ENCODE measurements around the gene CELF6.

Gene CELF6

DNA sequence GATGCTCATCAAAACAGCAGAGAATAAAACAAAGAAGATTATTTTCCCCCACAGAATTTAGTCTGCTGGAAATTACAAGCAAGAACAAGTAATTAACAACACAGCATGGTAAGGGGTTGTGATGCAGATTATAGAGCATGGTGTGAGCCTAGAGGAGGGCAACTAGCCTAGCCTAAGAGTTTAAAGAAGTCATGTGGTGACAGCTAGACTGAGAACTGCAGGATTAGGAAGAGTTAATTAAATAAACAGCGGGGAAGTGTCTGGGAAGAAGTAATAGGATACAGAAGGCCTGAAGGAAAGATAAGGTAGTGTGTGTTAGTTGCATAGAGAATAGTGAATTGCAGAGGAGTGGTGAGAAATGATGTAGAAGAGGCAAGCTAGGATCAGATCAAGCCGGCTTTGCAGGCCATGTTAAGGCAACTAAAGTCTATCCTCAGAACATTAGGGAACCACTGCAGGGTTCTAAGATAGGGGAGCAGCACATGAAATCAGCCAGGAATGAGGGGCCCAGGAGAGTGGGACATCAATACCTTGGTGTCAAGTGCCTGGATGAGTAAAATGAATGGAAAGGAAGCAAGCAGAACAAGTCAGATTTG, 77.1 kb downstream of the CELF6 start:
- no peak for DNase-seq (ENCODE audit: low read depth)
- TF ChIP-seq, protein P1, sequence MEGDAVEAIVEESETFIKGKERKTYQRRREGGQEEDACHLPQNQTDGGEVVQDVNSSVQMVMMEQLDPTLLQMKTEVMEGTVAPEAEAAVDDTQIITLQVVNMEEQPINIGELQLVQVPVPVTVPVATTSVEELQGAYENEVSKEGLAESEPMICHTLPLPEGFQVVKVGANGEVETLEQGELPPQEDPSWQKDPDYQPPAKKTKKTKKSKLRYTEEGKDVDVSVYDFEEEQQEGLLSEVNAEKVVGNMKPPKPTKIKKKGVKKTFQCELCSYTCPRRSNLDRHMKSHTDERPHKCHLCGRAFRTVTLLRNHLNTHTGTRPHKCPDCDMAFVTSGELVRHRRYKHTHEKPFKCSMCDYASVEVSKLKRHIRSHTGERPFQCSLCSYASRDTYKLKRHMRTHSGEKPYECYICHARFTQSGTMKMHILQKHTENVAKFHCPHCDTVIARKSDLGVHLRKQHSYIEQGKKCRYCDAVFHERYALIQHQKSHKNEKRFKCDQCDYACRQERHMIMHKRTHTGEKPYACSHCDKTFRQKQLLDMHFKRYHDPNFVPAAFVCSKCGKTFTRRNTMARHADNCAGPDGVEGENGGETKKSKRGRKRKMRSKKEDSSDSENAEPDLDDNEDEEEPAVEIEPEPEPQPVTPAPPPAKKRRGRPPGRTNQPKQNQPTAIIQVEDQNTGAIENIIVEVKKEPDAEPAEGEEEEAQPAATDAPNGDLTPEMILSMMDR (IDR thresholded peaks at IDR 0.05; ENCODE audit: control insufficient read depth, insufficient read depth, low read depth, low read length, missing control alignments), result no peak
- H3K4me3 ChIP-seq (ENCODE audit: control insufficient read depth, low read depth, low read length), result no peak overlapping the region

DNA sequence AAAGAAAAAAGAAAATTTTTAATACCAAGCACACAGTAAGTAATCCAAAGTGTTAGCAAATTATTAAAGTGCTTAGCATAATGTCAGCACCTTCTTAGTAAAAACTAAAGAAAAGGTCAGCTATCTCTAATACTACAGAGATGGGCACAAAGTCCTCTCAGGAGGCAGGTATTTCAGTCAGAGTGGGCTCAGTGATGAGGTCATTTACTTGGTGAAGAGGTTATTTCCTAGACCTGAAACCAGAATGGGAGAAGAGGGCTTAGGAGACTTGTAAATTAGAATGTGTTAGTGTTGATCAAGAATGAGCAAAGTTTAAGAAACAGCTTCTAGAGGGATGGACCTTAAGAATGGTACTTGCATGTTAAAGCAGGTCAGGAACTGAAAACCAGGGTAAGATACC, 80.3 kb downstream of the CELF6 start:
- DNase-seq (ENCODE audit: low read depth), result no peak
- no peak overlapping the region for H3K4me3 ChIP-seq (ENCODE audit: control insufficient read depth, low read depth, low read length)
- TF ChIP-seq, protein P1 (IDR thresholded peaks at IDR 0.05; ENCODE audit: control insufficient read depth, insufficient read depth, low read depth, low read length, missing control alignments), result no peak

DNA sequence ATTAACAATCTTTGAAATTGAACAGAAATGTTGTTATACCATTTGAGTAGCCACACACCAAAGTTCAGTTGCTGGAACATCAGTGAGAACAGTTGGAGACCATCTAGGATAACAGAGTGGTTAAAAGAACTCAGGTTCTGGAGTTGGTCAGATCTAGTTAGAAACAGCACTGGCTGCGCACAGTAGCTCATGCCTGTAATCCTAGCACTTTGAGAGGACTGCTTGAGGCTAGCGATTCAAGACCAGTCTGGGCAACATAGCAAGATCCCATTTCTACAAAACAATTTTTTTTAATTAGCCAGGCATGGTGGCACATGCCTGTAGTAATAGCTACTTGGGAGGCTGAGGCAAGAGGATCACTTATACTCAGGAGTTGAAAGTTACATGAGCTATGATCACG, 81.4 kb downstream of the CELF6 start:
- TF ChIP-seq, protein P1 (IDR thresholded peaks at IDR 0.05; ENCODE audit: control insufficient read depth, insufficient read depth, low read depth, low read length, missing control alignments), result no peak

DNA sequence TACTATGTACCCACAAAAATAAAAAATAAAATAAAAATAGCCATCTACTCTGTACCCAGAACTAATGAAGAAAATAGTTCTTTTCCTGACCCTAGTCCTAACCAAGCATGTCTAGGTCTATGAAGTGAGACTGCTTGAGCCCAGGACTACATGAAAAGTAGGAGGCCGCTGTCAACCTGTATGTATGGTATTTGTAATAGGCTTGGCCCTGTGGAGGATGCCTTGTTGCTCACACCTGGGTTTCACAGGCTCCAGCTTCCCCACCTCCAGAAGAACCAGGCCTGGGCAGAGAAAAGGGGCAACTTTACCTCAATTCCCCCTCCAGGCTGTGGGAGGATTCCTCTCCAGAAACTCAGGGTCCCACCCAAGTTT, 82.1 kb downstream of the CELF6 start:
- DNase-seq (ENCODE audit: low read depth), result no peak
- H3K4me3 ChIP-seq (ENCODE audit: control insufficient read depth, low read depth, low read length), result no peak overlapping the region
- TF ChIP-seq, protein P1 (IDR thresholded peaks at IDR 0.05; ENCODE audit: control insufficient read depth, insufficient read depth, low read depth, low read length, missing control alignments), result no peak

More for the DNA sequence above, 81.4 kb downstream of the CELF6 start:
- H3K4me3 ChIP-seq (ENCODE audit: control insufficient read depth, low read depth, low read length), result no peak overlapping the region
- DNase-seq (ENCODE audit: low read depth), result no peak

DNA sequence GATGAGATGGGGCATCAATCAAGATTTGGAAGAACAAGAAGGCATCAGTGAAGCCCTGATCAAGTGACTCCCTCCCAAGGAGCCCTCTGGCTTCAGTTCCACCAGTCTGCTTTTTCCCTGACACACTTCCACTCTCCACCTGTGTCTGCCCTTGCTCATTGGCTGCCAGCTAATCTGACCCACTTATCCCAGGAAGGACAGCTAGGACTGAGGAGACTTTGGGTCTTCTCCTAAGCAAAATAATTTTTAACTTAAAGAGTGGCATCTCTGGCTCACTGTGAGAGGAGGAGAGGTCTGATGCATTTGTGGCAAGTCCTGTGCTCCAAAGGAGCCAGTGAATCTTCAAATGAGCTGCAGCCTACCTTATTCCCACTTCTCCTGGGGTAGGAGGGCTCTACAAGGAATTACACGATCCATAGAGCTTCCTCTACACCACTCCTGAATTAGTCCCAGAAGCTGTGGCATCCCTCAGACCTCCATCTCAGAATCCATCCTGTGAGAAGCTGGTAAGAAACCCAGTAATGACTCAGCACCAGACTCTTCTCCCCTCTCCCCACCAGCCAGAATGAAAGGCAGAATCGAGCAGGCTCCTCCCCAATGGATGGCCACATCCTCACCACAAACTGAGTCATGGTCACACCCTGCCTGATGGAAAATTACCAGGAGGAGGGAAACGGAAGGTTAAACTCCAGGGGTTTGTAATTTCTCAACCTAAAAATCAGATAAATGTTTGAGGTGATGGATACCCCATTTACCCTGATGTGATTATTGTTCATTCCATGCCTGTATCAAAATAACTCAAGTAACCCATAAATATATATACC, 82.7 kb downstream of the CELF6 start:
- peak overlapping the region; percentile 22 for H3K4me3 ChIP-seq (ENCODE audit: control insufficient read depth, low read depth, low read length)
- DNase-seq (ENCODE audit: low read depth), result peak; percentile 93
- TF ChIP-seq, protein P1 (IDR thresholded peaks at IDR 0.05; ENCODE audit: control insufficient read depth, insufficient read depth, low read depth, low read length, missing control alignments), result no peak

DNA sequence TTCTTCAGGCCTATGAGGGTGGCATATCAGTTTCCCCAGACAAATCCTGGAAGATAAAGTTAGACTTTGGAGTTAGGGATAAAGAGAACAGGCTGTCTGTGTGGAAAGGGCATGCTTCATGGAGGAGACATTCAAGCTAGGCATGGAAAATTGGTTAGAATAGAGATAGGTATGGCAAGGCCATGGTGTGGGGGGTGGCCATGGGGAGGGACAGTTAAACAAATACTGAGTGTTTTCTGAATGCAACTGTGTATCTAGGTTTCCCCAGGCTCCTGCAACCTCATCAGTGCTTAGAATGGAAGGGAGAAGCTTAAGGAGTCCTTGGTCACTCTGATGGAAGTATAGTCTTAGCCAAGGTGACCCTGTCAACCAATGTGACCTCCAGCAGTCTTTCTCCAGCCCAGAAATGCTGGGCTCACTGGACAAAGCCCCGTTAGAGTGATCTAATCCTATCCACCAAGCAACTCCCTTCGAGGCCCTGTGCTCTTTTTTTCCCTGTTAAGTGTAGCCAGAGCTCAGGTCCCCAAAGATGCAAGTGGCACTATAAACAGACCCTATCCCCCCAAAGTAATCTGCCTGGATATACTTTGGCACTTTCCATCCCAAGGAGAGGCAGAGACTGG, 83.5 kb downstream of the CELF6 start:
- no peak overlapping the region; the same call in 1 of the 2 replicates for H3K4me3 ChIP-seq (ENCODE audit: control insufficient read depth, low read depth, low read length)
- no peak for DNase-seq (ENCODE audit: low read depth)
- TF ChIP-seq, protein P1 (IDR thresholded peaks at IDR 0.05; ENCODE audit: control insufficient read depth, insufficient read depth, low read depth, low read length, missing control alignments), result no peak

Measured in AG09309 (cell line).